ENCODE data around the gene ZNF57. TPM values are rescaled to one million over a fixed set of nuclear protein-coding genes. Genes with fewer than 3 reads are reported as not detected.

ZNF57 gene
- total and polyA plus RNA-seq, 2 of the 13 experiments (the other 11 are each of a cell fraction or from before 2014, with no cell fraction given), result 6.6 to 17.5 TPM

DNA sequence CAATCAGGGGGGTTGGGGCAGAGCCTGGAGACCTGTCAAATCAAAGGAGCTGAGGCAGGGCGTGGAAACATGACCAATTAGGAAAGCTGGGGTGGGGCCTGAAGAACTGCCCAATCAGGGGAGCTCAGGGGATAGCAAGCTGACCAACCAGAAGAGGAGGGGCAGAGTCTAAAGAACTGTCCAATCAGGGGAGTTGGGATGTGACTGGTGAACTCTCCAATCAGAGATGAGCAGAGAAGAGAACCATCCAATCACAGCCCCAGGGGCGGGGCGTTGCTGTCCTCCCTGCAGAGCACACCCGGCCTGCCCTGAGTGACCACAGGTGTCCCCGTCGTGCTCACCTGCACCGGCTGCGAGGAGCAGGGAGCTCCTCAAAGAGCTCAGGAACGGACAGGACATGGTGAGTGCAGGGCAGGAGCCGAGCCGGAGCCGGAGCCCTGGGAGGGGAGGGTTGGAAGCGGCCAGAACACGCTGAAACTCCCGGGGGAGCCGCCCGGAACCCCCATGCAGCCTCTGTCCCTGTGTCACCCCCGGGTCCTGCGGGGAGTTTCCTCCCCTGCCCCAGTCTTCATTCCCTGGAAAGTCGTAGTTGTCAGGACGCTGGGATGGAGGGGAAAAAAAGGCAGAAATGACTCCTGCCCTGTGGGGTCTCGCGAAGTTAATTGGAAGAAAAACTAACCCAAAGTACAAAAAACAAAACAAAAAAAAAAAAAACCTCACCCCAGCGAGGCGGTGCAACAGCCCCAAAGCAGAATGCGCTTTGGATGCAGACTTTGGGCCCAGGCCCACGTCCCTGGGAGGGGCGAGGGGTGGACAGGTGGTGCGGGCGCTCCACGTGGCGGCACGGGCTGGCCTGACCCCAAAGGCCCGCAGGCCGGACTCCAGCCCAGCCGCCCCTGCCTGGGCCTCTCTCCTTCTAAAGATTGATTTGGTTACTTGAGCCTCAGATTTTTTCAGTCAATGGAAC lies 33.4 kb upstream of the ZNF57 start, which contains the start of gene ZNF556 (continued):
- TF ChIP-seq ZNF557 (CRISPR knock-in tag; IDR thresholded peaks at IDR 0.05) (peak; percentile 52; the same call in 1 of the 2 replicates), ZMYM2 (CRISPR knock-in tag; IDR thresholded peaks at IDR 0.05) (no peak), ZNF569 (CRISPR knock-in tag; IDR thresholded peaks at IDR 0.05; ENCODE audit: borderline replicate concordance) (no peak), MIER3 (CRISPR knock-in tag; IDR thresholded peaks at IDR 0.05; ENCODE audit: borderline replicate concordance) (0 out of 2 replicates have a peak, but pooled peaks have one; percentile 36), KDM6A (CRISPR knock-in tag; IDR thresholded peaks at IDR 0.05; ENCODE audit: low read depth) (no peak), ZNF253 (CRISPR knock-in tag; IDR thresholded peaks at IDR 0.05; ENCODE audit: borderline replicate concordance) (peak; percentile 56; the same call in 1 of the 2 replicates), CREM (IDR thresholded peaks at IDR 0.05) (peak; percentile 51; the same call in 1 of the 2 replicates), CREM (CRISPR knock-in tag; IDR thresholded peaks at IDR 0.05) (no peak), ZNF605 (CRISPR knock-in tag; IDR thresholded peaks at IDR 0.05) (peak; percentile 29; the same call in 1 of the 2 replicates), NR1H2 (CRISPR knock-in tag; IDR thresholded peaks at IDR 0.05; ENCODE audit: borderline replicate concordance, low read depth) (no peak; the same call in 1 of the 2 replicates), ZNF564 (CRISPR knock-in tag; IDR thresholded peaks at IDR 0.05) (0 out of 2 replicates have a peak, but pooled peaks have one; percentile 46)
- TF ChIP-seq, protein P1, sequence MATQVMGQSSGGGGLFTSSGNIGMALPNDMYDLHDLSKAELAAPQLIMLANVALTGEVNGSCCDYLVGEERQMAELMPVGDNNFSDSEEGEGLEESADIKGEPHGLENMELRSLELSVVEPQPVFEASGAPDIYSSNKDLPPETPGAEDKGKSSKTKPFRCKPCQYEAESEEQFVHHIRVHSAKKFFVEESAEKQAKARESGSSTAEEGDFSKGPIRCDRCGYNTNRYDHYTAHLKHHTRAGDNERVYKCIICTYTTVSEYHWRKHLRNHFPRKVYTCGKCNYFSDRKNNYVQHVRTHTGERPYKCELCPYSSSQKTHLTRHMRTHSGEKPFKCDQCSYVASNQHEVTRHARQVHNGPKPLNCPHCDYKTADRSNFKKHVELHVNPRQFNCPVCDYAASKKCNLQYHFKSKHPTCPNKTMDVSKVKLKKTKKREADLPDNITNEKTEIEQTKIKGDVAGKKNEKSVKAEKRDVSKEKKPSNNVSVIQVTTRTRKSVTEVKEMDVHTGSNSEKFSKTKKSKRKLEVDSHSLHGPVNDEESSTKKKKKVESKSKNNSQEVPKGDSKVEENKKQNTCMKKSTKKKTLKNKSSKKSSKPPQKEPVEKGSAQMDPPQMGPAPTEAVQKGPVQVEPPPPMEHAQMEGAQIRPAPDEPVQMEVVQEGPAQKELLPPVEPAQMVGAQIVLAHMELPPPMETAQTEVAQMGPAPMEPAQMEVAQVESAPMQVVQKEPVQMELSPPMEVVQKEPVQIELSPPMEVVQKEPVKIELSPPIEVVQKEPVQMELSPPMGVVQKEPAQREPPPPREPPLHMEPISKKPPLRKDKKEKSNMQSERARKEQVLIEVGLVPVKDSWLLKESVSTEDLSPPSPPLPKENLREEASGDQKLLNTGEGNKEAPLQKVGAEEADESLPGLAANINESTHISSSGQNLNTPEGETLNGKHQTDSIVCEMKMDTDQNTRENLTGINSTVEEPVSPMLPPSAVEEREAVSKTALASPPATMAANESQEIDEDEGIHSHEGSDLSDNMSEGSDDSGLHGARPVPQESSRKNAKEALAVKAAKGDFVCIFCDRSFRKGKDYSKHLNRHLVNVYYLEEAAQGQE (IDR thresholded peaks at IDR 0.05; ENCODE audit: borderline replicate concordance in 1 of 2, low read depth in 1 of 2, low read length in 2 of 2), result peak in 1 of 2 experiments; percentile 49; a peak in 1 of 4 replicates
- TF ChIP-seq, protein P2, sequence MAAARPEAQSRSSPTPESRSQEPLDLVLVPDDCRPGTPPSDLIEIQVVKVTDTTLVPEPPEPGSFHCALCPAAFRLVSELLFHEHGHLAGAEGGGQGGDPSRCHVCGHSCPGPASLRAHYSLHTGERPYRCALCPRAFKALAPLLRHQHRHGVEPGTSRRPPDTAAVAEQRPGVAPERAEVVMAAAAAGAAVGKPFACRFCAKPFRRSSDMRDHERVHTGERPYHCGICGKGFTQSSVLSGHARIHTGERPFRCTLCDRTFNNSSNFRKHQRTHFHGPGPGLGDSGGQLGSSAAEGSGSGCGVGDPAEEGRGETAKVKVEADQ (CRISPR knock-in tag; IDR thresholded peaks at IDR 0.05; ENCODE audit: borderline replicate concordance), result peak; percentile 43; the same call in 1 of the 2 replicates
- TF ChIP-seq, protein P3, sequence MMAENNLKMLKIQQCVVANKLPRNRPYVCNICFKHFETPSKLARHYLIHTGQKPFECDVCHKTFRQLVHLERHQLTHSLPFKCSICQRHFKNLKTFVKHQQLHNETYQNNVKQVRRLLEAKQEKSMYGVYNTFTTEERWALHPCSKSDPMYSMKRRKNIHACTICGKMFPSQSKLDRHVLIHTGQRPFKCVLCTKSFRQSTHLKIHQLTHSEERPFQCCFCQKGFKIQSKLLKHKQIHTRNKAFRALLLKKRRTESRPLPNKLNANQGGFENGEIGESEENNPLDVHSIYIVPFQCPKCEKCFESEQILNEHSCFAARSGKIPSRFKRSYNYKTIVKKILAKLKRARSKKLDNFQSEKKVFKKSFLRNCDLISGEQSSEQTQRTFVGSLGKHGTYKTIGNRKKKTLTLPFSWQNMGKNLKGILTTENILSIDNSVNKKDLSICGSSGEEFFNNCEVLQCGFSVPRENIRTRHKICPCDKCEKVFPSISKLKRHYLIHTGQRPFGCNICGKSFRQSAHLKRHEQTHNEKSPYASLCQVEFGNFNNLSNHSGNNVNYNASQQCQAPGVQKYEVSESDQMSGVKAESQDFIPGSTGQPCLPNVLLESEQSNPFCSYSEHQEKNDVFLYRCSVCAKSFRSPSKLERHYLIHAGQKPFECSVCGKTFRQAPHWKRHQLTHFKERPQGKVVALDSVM (CRISPR knock-in tag; IDR thresholded peaks at IDR 0.05), result peak; percentile 46; the same call in 1 of the 2 replicates
- TF ChIP-seq, protein P4, sequence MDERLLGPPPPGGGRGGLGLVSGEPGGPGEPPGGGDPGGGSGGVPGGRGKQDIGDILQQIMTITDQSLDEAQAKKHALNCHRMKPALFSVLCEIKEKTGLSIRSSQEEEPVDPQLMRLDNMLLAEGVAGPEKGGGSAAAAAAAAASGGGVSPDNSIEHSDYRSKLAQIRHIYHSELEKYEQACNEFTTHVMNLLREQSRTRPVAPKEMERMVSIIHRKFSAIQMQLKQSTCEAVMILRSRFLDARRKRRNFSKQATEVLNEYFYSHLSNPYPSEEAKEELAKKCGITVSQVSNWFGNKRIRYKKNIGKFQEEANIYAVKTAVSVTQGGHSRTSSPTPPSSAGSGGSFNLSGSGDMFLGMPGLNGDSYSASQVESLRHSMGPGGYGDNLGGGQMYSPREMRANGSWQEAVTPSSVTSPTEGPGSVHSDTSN (CRISPR knock-in tag; IDR thresholded peaks at IDR 0.05), result peak; percentile 88
- TF ChIP-seq, protein P5, sequence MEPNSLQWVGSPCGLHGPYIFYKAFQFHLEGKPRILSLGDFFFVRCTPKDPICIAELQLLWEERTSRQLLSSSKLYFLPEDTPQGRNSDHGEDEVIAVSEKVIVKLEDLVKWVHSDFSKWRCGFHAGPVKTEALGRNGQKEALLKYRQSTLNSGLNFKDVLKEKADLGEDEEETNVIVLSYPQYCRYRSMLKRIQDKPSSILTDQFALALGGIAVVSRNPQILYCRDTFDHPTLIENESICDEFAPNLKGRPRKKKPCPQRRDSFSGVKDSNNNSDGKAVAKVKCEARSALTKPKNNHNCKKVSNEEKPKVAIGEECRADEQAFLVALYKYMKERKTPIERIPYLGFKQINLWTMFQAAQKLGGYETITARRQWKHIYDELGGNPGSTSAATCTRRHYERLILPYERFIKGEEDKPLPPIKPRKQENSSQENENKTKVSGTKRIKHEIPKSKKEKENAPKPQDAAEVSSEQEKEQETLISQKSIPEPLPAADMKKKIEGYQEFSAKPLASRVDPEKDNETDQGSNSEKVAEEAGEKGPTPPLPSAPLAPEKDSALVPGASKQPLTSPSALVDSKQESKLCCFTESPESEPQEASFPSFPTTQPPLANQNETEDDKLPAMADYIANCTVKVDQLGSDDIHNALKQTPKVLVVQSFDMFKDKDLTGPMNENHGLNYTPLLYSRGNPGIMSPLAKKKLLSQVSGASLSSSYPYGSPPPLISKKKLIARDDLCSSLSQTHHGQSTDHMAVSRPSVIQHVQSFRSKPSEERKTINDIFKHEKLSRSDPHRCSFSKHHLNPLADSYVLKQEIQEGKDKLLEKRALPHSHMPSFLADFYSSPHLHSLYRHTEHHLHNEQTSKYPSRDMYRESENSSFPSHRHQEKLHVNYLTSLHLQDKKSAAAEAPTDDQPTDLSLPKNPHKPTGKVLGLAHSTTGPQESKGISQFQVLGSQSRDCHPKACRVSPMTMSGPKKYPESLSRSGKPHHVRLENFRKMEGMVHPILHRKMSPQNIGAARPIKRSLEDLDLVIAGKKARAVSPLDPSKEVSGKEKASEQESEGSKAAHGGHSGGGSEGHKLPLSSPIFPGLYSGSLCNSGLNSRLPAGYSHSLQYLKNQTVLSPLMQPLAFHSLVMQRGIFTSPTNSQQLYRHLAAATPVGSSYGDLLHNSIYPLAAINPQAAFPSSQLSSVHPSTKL (CRISPR knock-in tag; IDR thresholded peaks at IDR 0.05), result no peak
